CD8-positive, alpha-beta memory T cell (primary cell): ENCODE data around the gene CCDC179. TPM values are rescaled to one million over a fixed set of nuclear protein-coding genes. Genes with fewer than 3 reads are reported as not detected.

ENCODE experiments used
- CTCF ChIA-PET: fragments of 350-600 bp; sonication (Branson Sonifier 250); formaldehyde crosslinking; loops from one replicate; lab custom pipeline; 2021; ENCODE audit warnings: antibody characterized with exemption; lab: Charles Lee
- POLR2A ChIA-PET: fragments of 350-600 bp; sonication (Branson Sonifier 250); formaldehyde crosslinking; loops from one replicate; lab custom pipeline; 2021; ENCODE audit warnings: antibody characterized with exemption; lab: Charles Lee
- DNase-seq, 5 donors: peaks; one replicate each; pipeline versions ENCODE4 v3.0.0 to v3.0.0-alpha.2; 2020 to 2022; ENCODE audit warnings: mixed read lengths in 1 of 5
- H3K27ac ChIP-seq: one replicate; pipeline ENCODE4 v1.7.0; 2013; ENCODE audit warnings: low read depth, mild to moderate bottlenecking, low read length, moderate library complexity
- H3K27me3 ChIP-seq: 2 replicates; pipeline ENCODE4 v1.7.0; 2013; ENCODE audit warnings: low read length, mild to moderate bottlenecking; ENCODE audit not compliant: insufficient read depth, poor library complexity, severe bottlenecking
- H3K36me3 ChIP-seq: 2 replicates; pipeline ENCODE4 v1.7.0; 2013; ENCODE audit warnings: mild to moderate bottlenecking, low read length, moderate library complexity; ENCODE audit not compliant: insufficient read depth
- H3K4me1 ChIP-seq: 2 replicates; pipeline ENCODE4 v1.7.0; 2013; ENCODE audit warnings: mild to moderate bottlenecking, low read length, moderate library complexity; ENCODE audit not compliant: insufficient read depth
- H3K4me3 ChIP-seq: 2 replicates; pipeline ENCODE4 v1.7.0; 2013; ENCODE audit warnings: mild to moderate bottlenecking, low read length
- H3K9me3 ChIP-seq: 2 replicates; pipeline ENCODE4 v1.7.0; 2013; ENCODE audit warnings: mild to moderate bottlenecking, low read length
- H3K27ac Mint-ChIP-seq, 8 donors: one replicate each; pipeline ENCODE4 v1.8.0; 2020 to 2021; ENCODE audit warnings: mixed read lengths in 8 of 8, mild to moderate bottlenecking in 6 of 8, inconsistent platforms in 3 of 8, moderate library complexity in 3 of 8
- H3K27me3 Mint-ChIP-seq, 2 donors: one replicate each; pipeline ENCODE4 v1.8.0; 2020 to 2021; ENCODE audit warnings: mixed read lengths in 2 of 2, mild to moderate bottlenecking in 1 of 2, moderate library complexity in 1 of 2
- H3K36me3 Mint-ChIP-seq, 3 donors: one replicate each; pipeline ENCODE4 v1.8.0; 2020 to 2021; ENCODE audit warnings: mixed read lengths in 3 of 3, inconsistent platforms in 1 of 3, mild to moderate bottlenecking in 1 of 3
- H3K4me1 Mint-ChIP-seq, 3 donors: one replicate each; pipeline ENCODE4 v1.8.0; 2020 to 2021; ENCODE audit warnings: mixed read lengths in 3 of 3, inconsistent platforms in 1 of 3, mild to moderate bottlenecking in 1 of 3
- H3K4me3 Mint-ChIP-seq, 7 donors: one replicate each; pipeline ENCODE4 v1.8.0; 2020 to 2021; ENCODE audit warnings: mixed read lengths in 7 of 7, mild to moderate bottlenecking in 6 of 7, moderate library complexity in 4 of 7, inconsistent platforms in 2 of 7
- H3K9me3 Mint-ChIP-seq, 5 donors: one replicate each; pipeline ENCODE4 v1.8.0; 2020 to 2022; ENCODE audit warnings: mixed read lengths in 5 of 5, mild to moderate bottlenecking in 3 of 5, moderate library complexity in 2 of 5, inconsistent platforms in 1 of 5
- polyA plus RNA-seq: library from polyadenylated mRNA; unstranded; fragments of 300-500 nt; fragmentation: Illumina TruSeq; gene quantifications from one replicate; pipeline ENCODE4 v1.2.3, GENCODE V29; 2021
- total RNA-seq, 2 experiments: library from RNA; stranded (reverse); gene quantifications; one replicate each; pipeline ENCODE4 v1.2.3, GENCODE V29; 2021

The CCDC179 gene
- total and polyA plus RNA-seq, 3 experiments from 2014 or later, result not detected

- POLR2A ChIA-PET, result interaction anchor here (1.3 kb wide), 1 partner anchor 14 kb away, joined by 4 read pairs; no protein-coding TSS in a partner anchor
- H3K27ac ChIP-seq, result no peak overlapping the region
- peak overlapping the region; percentile 92 to 98 (median 95) for H3K4me3 Mint-ChIP-seq
- DNase-seq, result no peak
- H3K4me1 Mint-ChIP-seq, result peaks cover 15 to 27% (median 19%) of the 10 kb centered on the region in 3 donors
- H3K27ac Mint-ChIP-seq, result peak overlapping the region in 7 of 8 donors; percentile 42 to 91 (median 78)
- H3K27me3 Mint-ChIP-seq, result no peaks in the 10 kb centered on the region
- peak overlapping the region; percentile 59 for H3K4me3 ChIP-seq
- no peaks in the 10 kb centered on the region for H3K9me3 Mint-ChIP-seq
- H3K9me3 ChIP-seq, result no peaks in the 10 kb centered on the region
- peaks cover 14% of the 10 kb centered on the region for H3K36me3 ChIP-seq
- CTCF ChIA-PET, result interaction anchor here (0.6 to 1.9 kb wide), 9 partner anchors 8 to 270 kb away, joined by 3 to 7 read pairs (median 3); partner anchors contain the start of gene CCDC179
- H3K36me3 Mint-ChIP-seq, result peaks cover 0 to 24% (median 2%) of the 10 kb centered on the region in 3 donors
- H3K27me3 ChIP-seq, result no peaks in the 10 kb centered on the region
- H3K4me1 ChIP-seq, result peaks cover 17% of the 10 kb centered on the region
Measured at GRCh38 chr11:22830082-22830414, 30.2 kb downstream of the CCDC179 start.

DNA sequence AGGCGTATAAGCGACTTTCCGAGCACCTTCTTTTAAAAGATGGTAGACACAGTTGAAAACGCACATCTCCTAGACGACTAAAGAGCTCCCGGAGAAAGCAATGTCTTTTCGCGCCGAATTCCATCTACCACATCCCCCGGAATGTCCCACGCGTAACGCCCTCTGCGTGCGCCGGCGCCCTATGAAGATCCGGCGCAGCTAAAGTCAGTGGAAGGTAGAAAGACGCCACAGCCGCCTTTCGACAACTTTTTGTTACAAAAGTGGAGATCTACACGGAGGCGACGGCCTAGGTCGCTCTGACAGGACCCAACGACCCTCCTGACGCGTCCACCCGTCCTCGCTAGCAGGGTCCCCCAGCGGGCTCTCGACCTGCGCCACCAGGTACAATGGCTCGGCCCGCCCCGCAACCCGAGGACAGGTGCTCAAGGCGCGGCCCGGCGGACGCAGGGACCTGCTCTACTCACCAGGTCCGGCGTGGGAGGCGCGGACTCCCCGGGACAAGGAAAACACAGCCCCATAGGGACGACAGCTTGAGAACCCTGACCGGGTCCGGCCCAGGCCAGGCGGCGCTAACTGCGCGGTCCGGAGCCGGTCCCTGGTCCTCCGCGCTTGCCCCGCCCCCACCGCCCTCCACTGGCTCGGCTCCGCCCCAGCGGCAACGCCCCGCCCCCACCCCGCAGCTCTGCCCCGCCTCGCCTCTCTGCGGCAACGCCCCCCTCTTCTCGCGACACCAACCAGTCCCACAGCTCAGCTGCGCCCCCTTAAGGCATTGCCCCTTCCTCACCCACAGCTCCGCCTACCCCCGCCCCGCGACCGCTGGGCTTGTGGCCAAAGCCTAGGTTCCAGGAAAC is 30.8 kb downstream of the CCDC179 start, which contains the start of gene SVIP:
SVIP (minus strand) TSS at position 571 of the 851 bp plus-strand sequence; CDS start at position 518, 53 bp downstream.
- H3K9me3 Mint-ChIP-seq, result no peaks in the 10 kb centered on the region
- ChIA-PET POLR2A (interaction anchor here (0.6 to 1.3 kb wide), 4 partner anchors 14 to 204 kb away, joined by 3 to 9 read pairs (median 4); partner anchors contain the start of gene FANCF), CTCF (interaction anchor here (0.6 to 1.9 kb wide), 11 partner anchors 9 to 270 kb away, joined by 3 to 7 read pairs (median 3); partner anchors contain the start of genes CCDC179 and FANCF)
- H3K9me3 ChIP-seq, result no peaks in the 10 kb centered on the region
- H3K4me3 Mint-ChIP-seq, result peak within 1 kb of the TSS; percentile 92 to 98 (median 95)
- peaks cover 17% of the 10 kb centered on the region for H3K4me1 ChIP-seq
- H3K27ac Mint-ChIP-seq, result peak within 1 kb of the TSS; percentile 85 to 95 (median 93)
- H3K4me3 ChIP-seq, result peak within 1 kb of the TSS; percentile 81
- peak within 1 kb of the TSS; percentile 86 for H3K27ac ChIP-seq
- H3K27me3 Mint-ChIP-seq, result no peaks in the 10 kb centered on the region
- H3K4me1 Mint-ChIP-seq, result peaks cover 15 to 27% (median 19%) of the 10 kb centered on the region in 3 donors
- H3K27me3 ChIP-seq, result no peaks in the 10 kb centered on the region
- peak; percentile 88 to 95 (median 91) for DNase-seq
- H3K36me3 ChIP-seq, result peaks cover 20% of the 10 kb centered on the region
- H3K36me3 Mint-ChIP-seq, result peaks cover 0 to 30% (median 7%) of the 10 kb centered on the region in 3 donors

DNA sequence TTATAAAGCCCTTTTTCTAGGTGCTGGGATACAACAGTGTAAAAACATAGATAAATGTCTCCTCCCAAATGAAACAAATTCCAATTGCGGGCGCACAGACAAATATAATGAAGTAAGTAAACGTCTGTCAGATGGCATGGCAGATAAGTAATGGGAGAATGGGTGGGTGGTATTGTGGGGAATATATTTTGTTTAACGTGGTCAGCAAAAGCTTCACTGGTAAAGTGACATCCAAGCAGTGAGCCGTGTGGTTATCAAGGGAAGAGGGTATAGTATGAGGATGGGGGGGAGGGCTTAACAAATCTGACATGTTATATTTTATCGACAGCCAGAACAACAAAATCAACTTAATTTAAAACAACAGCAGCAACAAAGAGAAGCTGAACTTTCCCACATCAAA is 31.9 kb downstream of the CCDC179 start:
- POLR2A ChIA-PET, result interaction anchor here (1.2 kb wide), 1 partner anchor 202 kb away, joined by 9 read pairs; the partner anchor contains the start of gene FANCF
- Mint-ChIP-seq H3K4me1 (peaks cover 15 to 27% (median 19%) of the 10 kb centered on the region in 3 donors), H3K4me3 (peak overlapping the region; percentile 92 to 98 (median 95)), H3K36me3 (peaks cover 0 to 39% (median 10%) of the 10 kb centered on the region in 3 donors), H3K27ac (peak overlapping the region in 5 of 8 donors; percentile 28 to 85 (median 71)), H3K27me3 (no peaks in the 10 kb centered on the region), H3K9me3 (no peaks in the 10 kb centered on the region)
- H3K4me1 ChIP-seq, result peaks cover 17% of the 10 kb centered on the region
- no peak overlapping the region for H3K27ac ChIP-seq
- H3K4me3 ChIP-seq, result peak overlapping the region; percentile 28
- H3K9me3 ChIP-seq, result no peaks in the 10 kb centered on the region
- no peaks in the 10 kb centered on the region for H3K27me3 ChIP-seq
- CTCF ChIA-PET, result interaction anchor here (1.5 kb wide), 1 partner anchor 203 kb away, joined by 6 read pairs; the partner anchor contains the start of gene FANCF
- no peak for DNase-seq
- H3K36me3 ChIP-seq, result peaks cover 20% of the 10 kb centered on the region

DNA sequence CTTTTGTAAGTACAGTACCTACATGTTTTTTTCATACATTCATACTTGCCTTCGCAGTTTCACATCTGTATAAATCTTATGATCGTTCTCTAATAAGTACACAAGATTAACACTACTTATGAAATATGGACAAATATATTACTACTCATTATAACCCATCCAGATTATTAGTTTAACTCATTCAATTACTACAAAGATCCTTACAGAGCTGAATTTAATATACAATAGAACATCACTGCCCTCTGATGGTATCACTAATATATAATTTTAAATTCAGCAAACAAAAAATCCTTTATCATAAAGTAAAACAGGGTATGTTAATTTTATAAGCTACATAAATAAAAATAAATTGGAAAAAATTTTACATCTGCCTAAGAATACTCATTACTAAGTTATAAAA is 38.1 kb downstream of the CCDC179 start:
- no peaks in the 10 kb centered on the region for H3K9me3 ChIP-seq
- H3K4me1 Mint-ChIP-seq, result peaks cover 2% of the 10 kb centered on the region in 3 donors
- no peaks in the 10 kb centered on the region for H3K9me3 Mint-ChIP-seq
- H3K36me3 ChIP-seq, result peaks cover 32% of the 10 kb centered on the region
- H3K4me1 ChIP-seq, result no peaks in the 10 kb centered on the region
- no peak overlapping the region for H3K27ac ChIP-seq
- no peak overlapping the region for H3K4me3 ChIP-seq
- no peak for DNase-seq
- H3K27ac Mint-ChIP-seq, result no peak overlapping the region
- H3K27me3 Mint-ChIP-seq, result no peaks in the 10 kb centered on the region
- ChIA-PET CTCF (interaction anchor here (1.1 kb wide), 1 partner anchor 39 kb away, joined by 3 read pairs; the partner anchor contains the start of gene CCDC179), POLR2A (no interaction called here)
- no peaks in the 10 kb centered on the region for H3K27me3 ChIP-seq
- no peak overlapping the region for H3K4me3 Mint-ChIP-seq
- peaks cover 28 to 82% (median 35%) of the 10 kb centered on the region in 3 donors for H3K36me3 Mint-ChIP-seq

- ChIA-PET POLR2A (no interaction called here), CTCF (interaction anchor here (1.4 kb wide), 1 partner anchor 19 kb away, joined by 3 read pairs; no protein-coding TSS in a partner anchor)
- no peak overlapping the region for H3K27ac ChIP-seq
- no peak overlapping the region for H3K4me3 ChIP-seq
- Mint-ChIP-seq H3K27me3 (peaks cover 0 to 5% of the 10 kb centered on the region in 2 donors), H3K36me3 (peaks cover 0 to 5% (median 0%) of the 10 kb centered on the region in 3 donors), H3K4me1 (no peaks in the 10 kb centered on the region), H3K9me3 (peaks cover 0 to 9% (median 8%) of the 10 kb centered on the region in 5 donors), H3K27ac (no peak overlapping the region), H3K4me3 (no peak overlapping the region)
- no peaks in the 10 kb centered on the region for H3K36me3 ChIP-seq
- no peak for DNase-seq
- H3K4me1 ChIP-seq, result no peaks in the 10 kb centered on the region
- H3K27me3 ChIP-seq, result no peaks in the 10 kb centered on the region
- H3K9me3 ChIP-seq, result no peaks in the 10 kb centered on the region
Measured at GRCh38 chr11:22809893-22810292, 50.4 kb downstream of the CCDC179 start.

- H3K9me3 ChIP-seq, result no peaks in the 10 kb centered on the region
- Mint-ChIP-seq H3K9me3 (peaks cover 0 to 9% (median 8%) of the 10 kb centered on the region in 5 donors), H3K36me3 (peaks cover 0 to 5% (median 0%) of the 10 kb centered on the region in 3 donors), H3K4me3 (no peak overlapping the region), H3K27me3 (peaks cover 0 to 5% of the 10 kb centered on the region in 2 donors), H3K4me1 (no peaks in the 10 kb centered on the region), H3K27ac (no peak overlapping the region)
- H3K4me3 ChIP-seq, result no peak overlapping the region
- H3K27me3 ChIP-seq, result no peaks in the 10 kb centered on the region
- H3K36me3 ChIP-seq, result no peaks in the 10 kb centered on the region
- CTCF ChIA-PET, result no interaction called here
- POLR2A ChIA-PET, result no interaction called here
- H3K27ac ChIP-seq, result no peak overlapping the region
- H3K4me1 ChIP-seq, result no peaks in the 10 kb centered on the region
- DNase-seq, result no peak
Measured at GRCh38 chr11:22808571-22809197, 51.6 kb downstream of the CCDC179 start.

DNA sequence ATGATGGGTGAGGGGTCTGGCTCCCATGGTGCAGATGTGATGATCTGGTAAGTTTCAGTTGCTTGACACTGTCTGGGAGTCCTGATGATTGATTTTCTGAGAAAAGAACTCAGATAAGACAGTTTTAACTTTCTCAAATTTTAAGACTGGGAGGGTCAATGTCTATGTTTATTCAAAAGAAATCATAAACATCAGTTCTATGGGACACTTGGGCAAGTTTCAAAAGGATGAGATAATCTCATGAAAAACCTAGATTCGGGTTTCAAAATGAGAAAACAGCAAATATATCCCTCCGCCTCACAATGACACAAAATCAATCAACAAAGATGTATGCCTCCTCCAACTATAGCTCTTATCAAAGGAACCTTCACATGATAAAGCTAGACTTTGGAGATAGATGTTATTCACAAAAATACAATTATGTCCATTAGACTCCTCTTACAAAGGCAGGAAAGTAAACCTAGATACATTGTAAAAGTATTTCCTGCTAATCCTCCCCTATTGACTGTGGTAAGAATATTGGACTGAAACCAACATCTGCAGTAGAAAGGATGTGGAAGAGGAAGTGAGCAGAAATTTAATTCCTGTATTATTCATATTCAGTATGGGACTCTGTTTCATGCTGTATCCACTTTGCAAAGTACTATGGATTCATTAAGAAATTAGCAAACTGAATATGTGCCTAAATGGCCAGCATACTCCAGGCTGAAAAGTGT is 52.3 kb downstream of the CCDC179 start:
- H3K36me3 ChIP-seq, result no peaks in the 10 kb centered on the region
- no peak overlapping the region for H3K27ac ChIP-seq
- Mint-ChIP-seq H3K36me3 (peaks cover 0 to 5% (median 0%) of the 10 kb centered on the region in 3 donors), H3K4me1 (no peaks in the 10 kb centered on the region), H3K9me3 (peaks cover 0 to 9% (median 8%) of the 10 kb centered on the region in 5 donors), H3K27ac (no peak overlapping the region), H3K27me3 (peaks cover 0 to 5% of the 10 kb centered on the region in 2 donors), H3K4me3 (no peak overlapping the region)
- no peak for DNase-seq
- H3K27me3 ChIP-seq, result no peaks in the 10 kb centered on the region
- POLR2A ChIA-PET, result no interaction called here
- no peaks in the 10 kb centered on the region for H3K9me3 ChIP-seq
- no peaks in the 10 kb centered on the region for H3K4me1 ChIP-seq
- H3K4me3 ChIP-seq, result no peak overlapping the region
- CTCF ChIA-PET, result no interaction called here
